HepG2 (cell line): ENCODE measurements around the gene APEX2. TPM values are rescaled to one million over a fixed set of nuclear protein-coding genes. Genes with fewer than 3 reads are reported as not detected.

Source experiments
- ATAC-seq: fragments of 200-7000 bp; cut with Tn5 transposase; 3 replicates; pipeline ENCODE4 v1.9.1; 2020; ENCODE audit warnings: mild to moderate bottlenecking, moderate library complexity
- BruUV-seq: library from RNA; stranded (reverse); fragments of 400-500 nt; replicated peaks from 2 replicates; lab custom pipeline; 2021; lab: Mats Ljungman, UMichigan
- CTCF ChIA-PET: fragments of 300-600 bp; formaldehyde crosslinking; extraction: SDS; loops from one replicate; lab custom pipeline; 2021; ENCODE audit warnings: low total read pairs, inconsistent platforms, low intra/inter-chr PET ratio; lab: Yijun Ruan, JAX
- POLR2A ChIA-PET: fragments of 350-600 bp; sonication (Branson Sonifier 250); formaldehyde crosslinking; loops from one replicate; lab custom pipeline; 2020; ENCODE audit warnings: antibody characterized with exemption, inconsistent platforms; lab: Yijun Ruan, JAX
- DNase-seq: peaks from one replicate; pipeline ENCODE4 v3.0.0-alpha.2; 2015; ENCODE audit warnings: low spot score
- FAIRE-seq: peaks from 3 replicates; lab custom pipeline; 2011; peaks lifted over from hg19 to GRCh38; lab: Jason Lieb, UNC
- H2AFZ ChIP-seq: one replicate; pipeline ENCODE4 v1.6.1; 2011; ENCODE audit warnings: low read length, inconsistent platforms
- H3K27ac ChIP-seq: fragments of 300-600 bp; 3 replicates; pipeline ENCODE4 v1.8.0; 2011; ENCODE audit warnings: mixed run types, mild to moderate bottlenecking, mixed read lengths, low read length, inconsistent platforms; ENCODE audit not compliant: insufficient read depth; ENCODE audit errors: extremely low read length
- H3K27me3 ChIP-seq, 2 experiments: fragments of 200-600 bp in 1 of 2; 2 replicates in 1 of 2; 3 replicates in 1 of 2; pipeline versions ENCODE4 v1.6.0 to v1.8.0; 2011; ENCODE audit warnings: low read length in 2 of 2, mild to moderate bottlenecking in 2 of 2, moderate library complexity in 2 of 2, inconsistent platforms in 1 of 2; ENCODE audit not compliant: insufficient read depth in 2 of 2, control insufficient read depth in 1 of 2
- H3K36me3 ChIP-seq, 2 experiments: fragments of 200-600 bp in 1 of 2; replicated peaks in 1 of 2; 2 replicates in 1 of 2; 3 replicates in 1 of 2; pipeline versions ENCODE4 v1.5.1 to v1.8.0; 2011; ENCODE audit warnings: low read length in 2 of 2, inconsistent platforms in 1 of 2; ENCODE audit not compliant: insufficient read depth in 2 of 2, control insufficient read depth in 1 of 2
- H3K4me1 ChIP-seq: 2 replicates; pipeline ENCODE4 v1.5.1; 2012; ENCODE audit warnings: low read length, inconsistent platforms; ENCODE audit not compliant: insufficient read depth
- H3K4me2 ChIP-seq: 2 replicates; pipeline ENCODE4 v1.6.0; 2011; ENCODE audit warnings: low read depth, low read length, inconsistent platforms
- H3K4me3 ChIP-seq, 3 experiments: fragments of 200-600 bp in 1 of 3; sonication (generic), shearing (Covaris generic) in 1 of 3; replicated peaks in 1 of 3; 2 replicates each; pipeline ENCODE4 v1.5.1; 2011 to 2016; ENCODE audit warnings: low read length in 3 of 3, inconsistent platforms in 2 of 3, low read depth in 2 of 3, mild to moderate bottlenecking in 2 of 3, control low read depth in 1 of 3, mixed read lengths in 1 of 3; ENCODE audit not compliant: insufficient read depth in 1 of 3
- H3K79me2 ChIP-seq: one replicate; pipeline ENCODE4 v1.6.1; 2011; ENCODE audit warnings: low read length, inconsistent platforms; ENCODE audit not compliant: insufficient read depth
- H3K9ac ChIP-seq: 2 replicates; pipeline ENCODE4 v1.6.0; 2011; ENCODE audit warnings: mild to moderate bottlenecking, low read depth, low read length, inconsistent platforms; ENCODE audit not compliant: insufficient read depth
- H3K9me3 ChIP-seq: 2 replicates; pipeline ENCODE4 v1.5.1; 2012; ENCODE audit warnings: mild to moderate bottlenecking, low read length
- H4K20me1 ChIP-seq: 2 replicates; pipeline ENCODE4 v1.6.0; 2011; ENCODE audit warnings: inconsistent platforms, mild to moderate bottlenecking, low read length, moderate library complexity; ENCODE audit not compliant: insufficient read depth
- ARNT2 ChIP-seq: sonication (generic); formaldehyde crosslinking; IDR thresholded peaks from 2 replicates; pipeline ENCODE4 v1.8.0; 2022; ENCODE audit warnings: mild to moderate bottlenecking, low read depth, missing genetic modification reagents, moderate library complexity
- CBFB ChIP-seq: sonication (generic); formaldehyde crosslinking; IDR thresholded peaks from 2 replicates; pipeline ENCODE4 v1.4.0; 2020; ENCODE audit warnings: missing genetic modification reagents
- KLF15 ChIP-seq: sonication (generic); formaldehyde crosslinking; IDR thresholded peaks from 2 replicates; pipeline ENCODE4 v1.8.1; 2023; ENCODE audit warnings: borderline replicate concordance, mild to moderate bottlenecking, inconsistent platforms, missing genetic modification reagents, mixed read lengths
- TBX3 ChIP-seq: fragments of 450-650 bp; IDR thresholded peaks from 2 replicates; pipeline ENCODE4 v1.6.1; 2017; ENCODE audit warnings: antibody characterized with exemption, mild to moderate bottlenecking, inconsistent platforms, borderline replicate concordance
- YEATS2 ChIP-seq: sonication (generic); formaldehyde crosslinking; IDR thresholded peaks from 2 replicates; pipeline ENCODE4 v1.4.0; 2020; ENCODE audit warnings: missing genetic modification reagents, borderline replicate concordance
- ZNF350 ChIP-seq: sonication (generic); formaldehyde crosslinking; IDR thresholded peaks from 2 replicates; pipeline ENCODE4 v1.4.0; 2020; ENCODE audit warnings: mild to moderate bottlenecking, low read depth, missing genetic modification reagents, borderline replicate concordance
- ZNF761 ChIP-seq: sonication (generic); formaldehyde crosslinking; conservative IDR thresholded peaks from 2 replicates; pipeline ENCODE4 v1.4.0; 2020; ENCODE audit warnings: mild to moderate bottlenecking, missing genetic modification reagents
- WGBS: methylation state at CpG from one replicate; pipeline ENCODE4 v1.1.6; 2017; ENCODE audit warnings: low lambda C conversion rate; 5-methylcytosine and 5-hydroxymethylcytosine counted together
- in situ Hi-C: cut with HindIII; loops from 2 replicates; pipeline ENCODE4 v1.10.0; 2017; ENCODE audit warnings: low pct_unique_long_range_greater_than_20kb; ENCODE audit not compliant: extremely low pct_ligation_motif_present
- intact Hi-C: fragments of 100-400 bp; cut with micrococcal nuclease; formaldehyde crosslinking; loops from one replicate; pipeline ENCODE4 v1.10.0; 2022; ENCODE audit not compliant: unreplicated experiment
- polyA plus RNA-seq, 8 experiments: library from polyadenylated mRNA; depleted of rRNA in 3 of 8; stranded (reverse) in 7 of 8; unstranded in 1 of 8; fragments of >200 nt; fragmentation: Illumina TruSeq in 4 of 8; extraction: Trizol in 4 of 8; gene quantifications; 2 replicates each; pipeline versions ENCODE4 v1.2.1 to v1.2.3, GENCODE V29; 2011 to 2016; ENCODE audit warnings: low read depth in 4 of 8, missing spikeins in 1 of 8, mixed read lengths in 1 of 8; ENCODE audit not compliant: insufficient read depth in 1 of 8
- total RNA-seq, 5 experiments: library from RNA; depleted of rRNA; stranded (reverse); fragments of >200 nt; fragmentation: Illumina TruSeq; extraction: Trizol; gene quantifications; 2 replicates each; pipeline ENCODE4 v1.2.3, GENCODE V29; 2016; ENCODE audit warnings: low read depth in 1 of 5
- TF ChIP-seq, protein P1 (sequence below): sonication (generic); formaldehyde crosslinking; IDR thresholded peaks from 2 replicates; pipeline ENCODE4 v1.4.0; 2020; ENCODE audit warnings: mild to moderate bottlenecking, missing genetic modification reagents, borderline replicate concordance
- TF ChIP-seq, protein P2 (sequence below): sonication (generic); formaldehyde crosslinking; IDR thresholded peaks from 2 replicates; pipeline ENCODE4 v1.4.0; 2020; ENCODE audit warnings: missing genetic modification reagents
- TF ChIP-seq, protein P3 (sequence below): sonication (generic); formaldehyde crosslinking; IDR thresholded peaks from 2 replicates; pipeline ENCODE4 v1.8.0; 2022; ENCODE audit warnings: mild to moderate bottlenecking, missing genetic modification reagents; ENCODE audit not compliant: insufficient replicate concordance

Gene APEX2
- total and polyA plus RNA-seq, 2 of the 13 experiments (the other 11 are each of a cell fraction or from before 2014, with no cell fraction given): 12.7 to 17.8 TPM

DNA sequence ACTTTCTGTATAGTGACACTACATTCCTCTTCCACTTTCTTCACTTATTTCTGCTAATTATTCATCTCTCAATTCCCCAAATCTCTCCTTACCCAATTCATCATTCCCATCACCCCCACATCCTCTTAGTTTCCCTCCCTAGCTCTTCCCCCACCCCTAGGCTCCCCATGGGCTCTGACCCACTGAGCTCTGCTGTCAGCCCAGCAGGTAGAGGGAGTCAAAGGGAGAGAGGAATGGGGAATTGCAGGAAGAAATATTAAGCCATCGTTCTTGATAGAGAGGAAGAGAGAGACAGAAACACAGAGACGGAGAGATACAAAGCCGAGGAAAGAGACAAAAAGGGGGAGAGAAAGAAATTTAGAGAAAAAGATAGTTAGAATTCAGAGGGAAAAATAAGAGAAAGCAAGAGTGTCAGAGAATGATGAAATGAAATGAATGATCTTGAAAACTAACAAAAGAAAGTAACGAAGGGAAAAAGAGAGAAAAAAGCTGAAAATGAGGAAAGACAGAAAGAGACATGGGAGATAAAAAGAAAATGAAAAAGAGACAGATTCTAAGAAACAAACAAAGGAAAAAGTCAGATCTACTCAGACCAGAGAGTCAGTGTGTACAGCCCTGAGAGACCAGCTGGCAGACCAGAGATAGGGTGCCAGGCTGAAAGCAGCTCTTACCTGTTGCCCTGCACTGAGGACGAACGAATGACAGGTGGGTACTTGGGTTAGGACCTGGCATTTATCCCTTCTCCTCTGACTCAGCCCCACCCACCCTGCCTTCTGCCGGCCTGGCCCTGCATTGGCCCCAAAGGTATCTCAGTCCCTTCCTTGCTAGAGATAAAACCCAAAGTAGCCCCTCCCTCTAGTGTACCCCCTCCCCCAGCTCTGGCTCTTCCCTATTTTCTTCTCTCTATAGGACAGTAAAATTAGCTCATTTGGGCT is 30.4 kb downstream of the APEX2 start, which contains the start of gene ALAS2 (continued):
- TF ChIP-seq ZNF350 (CRISPR knock-in tag) (no peak), KLF15 (CRISPR knock-in tag) (no peak)
- TF ChIP-seq, protein P1, sequence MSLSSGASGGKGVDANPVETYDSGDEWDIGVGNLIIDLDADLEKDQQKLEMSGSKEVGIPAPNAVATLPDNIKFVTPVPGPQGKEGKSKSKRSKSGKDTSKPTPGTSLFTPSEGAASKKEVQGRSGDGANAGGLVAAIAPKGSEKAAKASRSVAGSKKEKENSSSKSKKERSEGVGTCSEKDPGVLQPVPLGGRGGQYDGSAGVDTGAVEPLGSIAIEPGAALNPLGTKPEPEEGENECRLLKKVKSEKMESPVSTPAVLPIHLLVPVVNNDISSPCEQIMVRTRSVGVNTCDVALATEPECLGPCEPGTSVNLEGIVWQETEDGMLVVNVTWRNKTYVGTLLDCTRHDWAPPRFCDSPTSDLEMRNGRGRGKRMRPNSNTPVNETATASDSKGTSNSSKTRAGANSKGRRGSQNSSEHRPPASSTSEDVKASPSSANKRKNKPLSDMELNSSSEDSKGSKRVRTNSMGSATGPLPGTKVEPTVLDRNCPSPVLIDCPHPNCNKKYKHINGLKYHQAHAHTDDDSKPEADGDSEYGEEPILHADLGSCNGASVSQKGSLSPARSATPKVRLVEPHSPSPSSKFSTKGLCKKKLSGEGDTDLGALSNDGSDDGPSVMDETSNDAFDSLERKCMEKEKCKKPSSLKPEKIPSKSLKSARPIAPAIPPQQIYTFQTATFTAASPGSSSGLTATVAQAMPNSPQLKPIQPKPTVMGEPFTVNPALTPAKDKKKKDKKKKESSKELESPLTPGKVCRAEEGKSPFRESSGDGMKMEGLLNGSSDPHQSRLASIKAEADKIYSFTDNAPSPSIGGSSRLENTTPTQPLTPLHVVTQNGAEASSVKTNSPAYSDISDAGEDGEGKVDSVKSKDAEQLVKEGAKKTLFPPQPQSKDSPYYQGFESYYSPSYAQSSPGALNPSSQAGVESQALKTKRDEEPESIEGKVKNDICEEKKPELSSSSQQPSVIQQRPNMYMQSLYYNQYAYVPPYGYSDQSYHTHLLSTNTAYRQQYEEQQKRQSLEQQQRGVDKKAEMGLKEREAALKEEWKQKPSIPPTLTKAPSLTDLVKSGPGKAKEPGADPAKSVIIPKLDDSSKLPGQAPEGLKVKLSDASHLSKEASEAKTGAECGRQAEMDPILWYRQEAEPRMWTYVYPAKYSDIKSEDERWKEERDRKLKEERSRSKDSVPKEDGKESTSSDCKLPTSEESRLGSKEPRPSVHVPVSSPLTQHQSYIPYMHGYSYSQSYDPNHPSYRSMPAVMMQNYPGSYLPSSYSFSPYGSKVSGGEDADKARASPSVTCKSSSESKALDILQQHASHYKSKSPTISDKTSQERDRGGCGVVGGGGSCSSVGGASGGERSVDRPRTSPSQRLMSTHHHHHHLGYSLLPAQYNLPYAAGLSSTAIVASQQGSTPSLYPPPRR (CRISPR knock-in tag): no peak

DNA sequence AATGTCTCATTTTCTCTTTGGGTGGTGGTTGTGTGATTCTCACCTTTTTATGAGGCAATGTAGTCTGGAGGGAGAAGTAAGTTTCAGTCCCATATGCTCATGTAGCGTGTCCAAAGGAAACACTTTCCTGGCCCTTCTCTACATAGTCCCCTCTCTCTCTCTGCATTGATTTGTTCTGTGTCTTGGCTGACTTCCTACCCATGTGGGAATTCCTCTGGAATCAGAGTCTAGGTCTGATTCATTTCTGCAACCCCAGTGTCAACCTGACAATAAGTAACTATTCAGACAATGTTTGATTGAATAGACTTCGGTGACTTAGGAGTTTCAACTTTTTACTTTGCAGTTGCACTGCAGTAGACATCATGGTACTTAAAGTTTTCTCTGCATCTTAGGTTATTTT is 33.3 kb downstream of the APEX2 start:
- H3K4me2 ChIP-seq: no peak overlapping the region
- H4K20me1 ChIP-seq: no peaks in the 10 kb centered on the region
- H3K36me3 ChIP-seq: no peaks in the 10 kb centered on the region
- H3K9me3 ChIP-seq: no peaks in the 10 kb centered on the region
- no peak overlapping the region for H3K4me3 ChIP-seq
- no peak overlapping the region for H2AFZ ChIP-seq
- DNase-seq: no peak
- H3K27me3 ChIP-seq: no peaks in the 10 kb centered on the region
- H3K27ac ChIP-seq: no peak overlapping the region
- no peak for FAIRE-seq
- ChIA-PET CTCF (no interaction called here), POLR2A (no interaction called here)
- no peak for ATAC-seq
- BruUV-seq: no TSS peak
- H3K4me1 ChIP-seq: peaks cover 11% of the 10 kb centered on the region; the same call in 1 of the 2 replicates
- intact Hi-C loops: no loop called here
- H3K9ac ChIP-seq: no peak overlapping the region
- H3K79me2 ChIP-seq: no peaks in the 10 kb centered on the region
- WGBS: 6% methylated on average over 1 of the region's 2 CpGs
- in situ Hi-C loops: no loop called here
- TF ChIP-seq YEATS2 (CRISPR knock-in tag): no peak
- TF ChIP-seq, protein P2, sequence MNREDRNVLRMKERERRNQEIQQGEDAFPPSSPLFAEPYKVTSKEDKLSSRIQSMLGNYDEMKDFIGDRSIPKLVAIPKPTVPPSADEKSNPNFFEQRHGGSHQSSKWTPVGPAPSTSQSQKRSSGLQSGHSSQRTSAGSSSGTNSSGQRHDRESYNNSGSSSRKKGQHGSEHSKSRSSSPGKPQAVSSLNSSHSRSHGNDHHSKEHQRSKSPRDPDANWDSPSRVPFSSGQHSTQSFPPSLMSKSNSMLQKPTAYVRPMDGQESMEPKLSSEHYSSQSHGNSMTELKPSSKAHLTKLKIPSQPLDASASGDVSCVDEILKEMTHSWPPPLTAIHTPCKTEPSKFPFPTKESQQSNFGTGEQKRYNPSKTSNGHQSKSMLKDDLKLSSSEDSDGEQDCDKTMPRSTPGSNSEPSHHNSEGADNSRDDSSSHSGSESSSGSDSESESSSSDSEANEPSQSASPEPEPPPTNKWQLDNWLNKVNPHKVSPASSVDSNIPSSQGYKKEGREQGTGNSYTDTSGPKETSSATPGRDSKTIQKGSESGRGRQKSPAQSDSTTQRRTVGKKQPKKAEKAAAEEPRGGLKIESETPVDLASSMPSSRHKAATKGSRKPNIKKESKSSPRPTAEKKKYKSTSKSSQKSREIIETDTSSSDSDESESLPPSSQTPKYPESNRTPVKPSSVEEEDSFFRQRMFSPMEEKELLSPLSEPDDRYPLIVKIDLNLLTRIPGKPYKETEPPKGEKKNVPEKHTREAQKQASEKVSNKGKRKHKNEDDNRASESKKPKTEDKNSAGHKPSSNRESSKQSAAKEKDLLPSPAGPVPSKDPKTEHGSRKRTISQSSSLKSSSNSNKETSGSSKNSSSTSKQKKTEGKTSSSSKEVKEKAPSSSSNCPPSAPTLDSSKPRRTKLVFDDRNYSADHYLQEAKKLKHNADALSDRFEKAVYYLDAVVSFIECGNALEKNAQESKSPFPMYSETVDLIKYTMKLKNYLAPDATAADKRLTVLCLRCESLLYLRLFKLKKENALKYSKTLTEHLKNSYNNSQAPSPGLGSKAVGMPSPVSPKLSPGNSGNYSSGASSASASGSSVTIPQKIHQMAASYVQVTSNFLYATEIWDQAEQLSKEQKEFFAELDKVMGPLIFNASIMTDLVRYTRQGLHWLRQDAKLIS (CRISPR knock-in tag): no peak
- TF ChIP-seq, protein P3, sequence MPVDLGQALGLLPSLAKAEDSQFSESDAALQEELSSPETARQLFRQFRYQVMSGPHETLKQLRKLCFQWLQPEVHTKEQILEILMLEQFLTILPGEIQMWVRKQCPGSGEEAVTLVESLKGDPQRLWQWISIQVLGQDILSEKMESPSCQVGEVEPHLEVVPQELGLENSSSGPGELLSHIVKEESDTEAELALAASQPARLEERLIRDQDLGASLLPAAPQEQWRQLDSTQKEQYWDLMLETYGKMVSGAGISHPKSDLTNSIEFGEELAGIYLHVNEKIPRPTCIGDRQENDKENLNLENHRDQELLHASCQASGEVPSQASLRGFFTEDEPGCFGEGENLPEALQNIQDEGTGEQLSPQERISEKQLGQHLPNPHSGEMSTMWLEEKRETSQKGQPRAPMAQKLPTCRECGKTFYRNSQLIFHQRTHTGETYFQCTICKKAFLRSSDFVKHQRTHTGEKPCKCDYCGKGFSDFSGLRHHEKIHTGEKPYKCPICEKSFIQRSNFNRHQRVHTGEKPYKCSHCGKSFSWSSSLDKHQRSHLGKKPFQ (CRISPR knock-in tag): no peak
- no peak for TF ChIP-seq ARNT2 (CRISPR knock-in tag)
- no peak for TF ChIP-seq TBX3
- no peak for TF ChIP-seq CBFB
- TF ChIP-seq ZNF761 (CRISPR knock-in tag): no peak
